ENCODE results near the gene WNT3. TPM values are rescaled to one million over a fixed set of nuclear protein-coding genes. Genes with fewer than 3 reads are reported as not detected.

Gene WNT3
- total RNA-seq, 2 donors from 2014 or later = 19.9 to 21.8 TPM

GRCh38 chr17:46745376-46745775 lies 73.1 kb downstream of the WNT3 start:
- Histone ChIP-seq H3K4me1 (ENCODE audit: control insufficient read depth, insufficient read depth, low read length) (peaks cover 28% of the 10 kb centered on the region), H3K36me3 (ENCODE audit: control insufficient read depth, insufficient read depth, low read length) (peaks cover 16% of the 10 kb centered on the region), H3K27ac (ENCODE audit: low read depth, low read length) (no peak overlapping the region), H3K4me3 (ENCODE audit: low read length) (no peak overlapping the region), H3K9ac (ENCODE audit: extremely low read depth, low read length, poor library complexity, severe bottlenecking) (no peak overlapping the region), H3K27me3 (ENCODE audit: control insufficient read depth, insufficient read depth, low read length, poor library complexity, severe bottlenecking) (no peaks in the 10 kb centered on the region), H3K9me3 (ENCODE audit: control insufficient read depth, low read length) (no peaks in the 10 kb centered on the region)
- no peak for DNase-seq
- Mint-ChIP-seq H3K9me3 (no peaks in the 10 kb centered on the region), H3K27me3 (ENCODE audit: insufficient read depth) (no peaks in the 10 kb centered on the region), H3K4me1 (peaks cover 54% of the 10 kb centered on the region), H3K27ac (no peak overlapping the region), H3K36me3 (ENCODE audit: low read depth) (peaks cover 3% of the 10 kb centered on the region), H3K4me3 (no peak overlapping the region)
- TF ChIP-seq CTCF (conservative IDR thresholded peaks at IDR 0.05) = no peak
- 92 to 100% methylated on average over 3 of the region's 3 CpGs for WGBS, 2 experiments (ENCODE audit: insufficient coverage in 1 of 2, insufficient read length in 1 of 2)

- Mint-ChIP-seq H3K27me3 (ENCODE audit: insufficient read depth) (no peaks in the 10 kb centered on the region), H3K36me3 (ENCODE audit: low read depth) (peaks cover 3% of the 10 kb centered on the region), H3K4me1 (peaks cover 59% of the 10 kb centered on the region), H3K27ac (no peak overlapping the region), H3K9me3 (no peaks in the 10 kb centered on the region), H3K4me3 (no peak overlapping the region)
- Histone ChIP-seq H3K36me3 (ENCODE audit: control insufficient read depth, insufficient read depth, low read length) (peaks cover 13% of the 10 kb centered on the region), H3K9me3 (ENCODE audit: control insufficient read depth, low read length) (no peaks in the 10 kb centered on the region), H3K27me3 (ENCODE audit: control insufficient read depth, insufficient read depth, low read length, poor library complexity, severe bottlenecking) (no peaks in the 10 kb centered on the region), H3K9ac (ENCODE audit: extremely low read depth, low read length, poor library complexity, severe bottlenecking) (no peak overlapping the region), H3K27ac (ENCODE audit: low read depth, low read length) (no peak overlapping the region), H3K4me3 (ENCODE audit: low read length) (no peak overlapping the region), H3K4me1 (ENCODE audit: control insufficient read depth, insufficient read depth, low read length) (peaks cover 28% of the 10 kb centered on the region)
- DNase-seq = no peak
- TF ChIP-seq CTCF (conservative IDR thresholded peaks at IDR 0.05) = no peak
- 94% methylated on average over 1 of the region's 1 CpG; no CpG with 5 or more reads in 1 of the 2 experiments for WGBS, 2 experiments (ENCODE audit: insufficient coverage in 1 of 2, insufficient read length in 1 of 2)
Observed at GRCh38 chr17:46744441-46744840, 74.1 kb downstream of the WNT3 start.

- Histone ChIP-seq H3K9ac (ENCODE audit: extremely low read depth, low read length, poor library complexity, severe bottlenecking) (no peak overlapping the region), H3K4me3 (ENCODE audit: low read length) (no peak overlapping the region), H3K9me3 (ENCODE audit: control insufficient read depth, low read length) (no peaks in the 10 kb centered on the region), H3K27me3 (ENCODE audit: control insufficient read depth, insufficient read depth, low read length, poor library complexity, severe bottlenecking) (no peaks in the 10 kb centered on the region), H3K36me3 (ENCODE audit: control insufficient read depth, insufficient read depth, low read length) (peaks cover 15% of the 10 kb centered on the region), H3K27ac (ENCODE audit: low read depth, low read length) (no peak overlapping the region), H3K4me1 (ENCODE audit: control insufficient read depth, insufficient read depth, low read length) (peaks cover 28% of the 10 kb centered on the region)
- Mint-ChIP-seq H3K4me3 (no peak overlapping the region), H3K27ac (no peak overlapping the region), H3K36me3 (ENCODE audit: low read depth) (peaks cover 3% of the 10 kb centered on the region), H3K27me3 (ENCODE audit: insufficient read depth) (no peaks in the 10 kb centered on the region), H3K4me1 (peaks cover 54% of the 10 kb centered on the region), H3K9me3 (no peaks in the 10 kb centered on the region)
- WGBS, 2 experiments (ENCODE audit: insufficient coverage in 1 of 2, insufficient read length in 1 of 2) = 93 to 96% methylated on average over 5 to 7 of the region's 7 CpGs
- DNase-seq = no peak
- TF ChIP-seq CTCF (conservative IDR thresholded peaks at IDR 0.05) = no peak
Observed at GRCh38 chr17:46742565-46743270, 75.8 kb downstream of the WNT3 start.
